ENCODE data around the gene OR8J1.
"Not testable (repeated sequence)": the region's sequence is repeated elsewhere in the genome, so short reads cannot be mapped to it uniquely, and the experiment has no call there.

Gene OR8J1

DNA sequence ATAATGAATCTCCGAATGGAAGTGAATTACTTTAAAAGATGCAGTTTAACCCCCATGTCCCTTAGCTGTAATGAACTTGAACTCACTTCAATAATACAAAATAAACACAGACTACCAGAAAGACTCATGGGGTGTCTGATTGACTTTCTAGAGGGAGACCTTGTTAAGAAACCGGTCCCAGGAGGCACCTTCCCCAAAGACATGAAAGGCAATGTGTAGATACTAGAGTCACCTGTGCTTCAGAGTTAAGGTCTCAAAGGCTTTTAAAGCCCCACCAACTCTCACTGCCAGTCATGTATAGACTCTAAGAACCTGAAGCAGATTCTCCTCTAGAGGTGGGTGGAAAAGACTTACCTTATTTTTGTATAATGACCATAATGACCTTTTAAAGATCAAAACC lies at the start of gene OR8J1:
Gene OR8J1 (plus strand): TSS at position 301 of the 400 bp plus-strand sequence. CDS start 5,956 bp downstream, outside the sequence.
- Mint-ChIP-seq H3K4me3 (no peak within 1 kb of the TSS), H3K27me3 (no peaks in the 10 kb centered on the region), H3K9me3 (peaks cover 3% of the 10 kb centered on the region), H3K4me1 (no peaks in the 10 kb centered on the region), H3K27ac (no peak within 1 kb of the TSS), H3K36me3 (no peaks in the 10 kb centered on the region)
- CTCF ChIA-PET = no interaction called here
- DNase-seq = no peak

GRCh38 chr11:56307836-56308235 lies 46.3 kb upstream of the OR8J1 start:
- H3K27ac Mint-ChIP-seq = no peak overlapping the region
- DNase-seq = no peak

GRCh38 chr11:56314844-56315243 lies 39.2 kb upstream of the OR8J1 start, which contains the start of gene OR8K3:
TSS of gene OR8K3 (plus strand) at chr11:56315144. CDS start at chr11:56318307, 3,163 bp downstream.
- no peak within 1 kb of the TSS for H3K27ac Mint-ChIP-seq
- CTCF ChIA-PET = no interaction called here

More at GRCh38 chr11:56307836-56308235, 46.3 kb upstream of the OR8J1 start:
- CTCF ChIA-PET = no interaction called here
- no peak overlapping the region for H3K4me3 Mint-ChIP-seq
- H3K27me3 Mint-ChIP-seq = no peaks in the 10 kb centered on the region
- peaks cover 43% of the 10 kb centered on the region for H3K9me3 Mint-ChIP-seq
- H3K4me1 Mint-ChIP-seq = no peaks in the 10 kb centered on the region
- H3K36me3 Mint-ChIP-seq = no peaks in the 10 kb centered on the region

GRCh38 chr11:56331861-56332491 lies 22.1 kb upstream of the OR8J1 start:
- Mint-ChIP-seq H3K4me1 (no peaks in the 10 kb centered on the region), H3K4me3 (no peak overlapping the region), H3K27me3 (no peaks in the 10 kb centered on the region), H3K36me3 (no peaks in the 10 kb centered on the region), H3K27ac (no peak overlapping the region), H3K9me3 (peaks cover 4% of the 10 kb centered on the region)
- CTCF ChIA-PET = no interaction called here
- no peak for DNase-seq

More at GRCh38 chr11:56314844-56315243, 39.2 kb upstream of the OR8J1 start, which contains the start of gene OR8K3:
- no peaks in the 10 kb centered on the region for H3K27me3 Mint-ChIP-seq
- no peak within 1 kb of the TSS for H3K4me3 Mint-ChIP-seq
- peaks cover 24% of the 10 kb centered on the region for H3K9me3 Mint-ChIP-seq
- DNase-seq = no peak
- no peaks in the 10 kb centered on the region for H3K4me1 Mint-ChIP-seq
- H3K36me3 Mint-ChIP-seq = no peaks in the 10 kb centered on the region

DNA sequence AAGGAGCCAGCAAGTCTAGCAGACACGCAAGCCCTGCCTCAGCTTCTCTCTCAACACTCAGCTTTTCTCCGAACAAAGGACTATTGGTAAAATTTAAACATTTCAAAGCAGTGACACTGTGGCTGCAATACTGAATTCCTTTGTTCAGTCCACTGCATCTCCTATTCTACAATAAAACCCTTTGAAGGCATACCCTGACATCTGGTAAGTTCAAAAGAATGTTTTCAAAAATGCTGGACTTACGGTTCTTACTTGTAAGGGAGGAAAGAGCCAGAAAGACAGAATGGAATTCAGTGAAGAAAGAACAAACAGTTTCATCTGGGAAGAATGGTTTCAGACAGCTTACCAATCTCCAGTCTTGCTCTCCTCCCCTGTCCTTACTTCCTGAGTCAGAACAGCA lies 20.9 kb upstream of the OR8J1 start:
- no peaks in the 10 kb centered on the region for H3K4me1 Mint-ChIP-seq
- H3K27ac Mint-ChIP-seq = no peak overlapping the region
- H3K36me3 Mint-ChIP-seq = no peaks in the 10 kb centered on the region
- H3K9me3 Mint-ChIP-seq = peaks cover 4% of the 10 kb centered on the region
- CTCF ChIA-PET = no interaction called here
- DNase-seq = no peak
- no peaks in the 10 kb centered on the region for H3K27me3 Mint-ChIP-seq
- no peak overlapping the region for H3K4me3 Mint-ChIP-seq

GRCh38 chr11:56340289-56340688 lies 13.8 kb upstream of the OR8J1 start:
- CTCF ChIA-PET = no interaction called here
- H3K9me3 Mint-ChIP-seq = peaks cover 19% of the 10 kb centered on the region
- no peak for DNase-seq
- H3K27me3 Mint-ChIP-seq = no peaks in the 10 kb centered on the region
- no peaks in the 10 kb centered on the region for H3K4me1 Mint-ChIP-seq
- no peak overlapping the region for H3K4me3 Mint-ChIP-seq
- no peak overlapping the region for H3K27ac Mint-ChIP-seq
- H3K36me3 Mint-ChIP-seq = no peaks in the 10 kb centered on the region

GRCh38 chr11:56345739-56346138 lies 8.4 kb upstream of the OR8J1 start, which contains the start of gene OR8K1:
TSS of gene OR8K1 (plus strand) at chr11:56346039. CDS start at chr11:56346039, 0 bp downstream.
- no peaks in the 10 kb centered on the region for H3K36me3 Mint-ChIP-seq
- H3K9me3 Mint-ChIP-seq = peaks cover 9% of the 10 kb centered on the region
- no peak within 1 kb of the TSS for H3K27ac Mint-ChIP-seq
- H3K4me3 Mint-ChIP-seq = no peak within 1 kb of the TSS
- DNase-seq = no peak
- H3K27me3 Mint-ChIP-seq = no peaks in the 10 kb centered on the region
- H3K4me1 Mint-ChIP-seq = no peaks in the 10 kb centered on the region
- CTCF ChIA-PET = no interaction called here

- CTCF ChIA-PET = no interaction called here
- H3K4me1 Mint-ChIP-seq = no peaks in the 10 kb centered on the region
- no peak within 1 kb of the TSS for H3K4me3 Mint-ChIP-seq
- H3K36me3 Mint-ChIP-seq = no peaks in the 10 kb centered on the region
- H3K27ac Mint-ChIP-seq = no peak within 1 kb of the TSS
- H3K27me3 Mint-ChIP-seq = no peaks in the 10 kb centered on the region
- no peak for DNase-seq
- peaks cover 22% of the 10 kb centered on the region for H3K9me3 Mint-ChIP-seq
Measured at GRCh38 chr11:56375324-56375723, 21.2 kb downstream of the OR8J1 start, which contains the start of gene OR8U1. TSS of gene OR8U1 (plus strand) at chr11:56375624. CDS start at chr11:56375624, 0 bp downstream.

DNA sequence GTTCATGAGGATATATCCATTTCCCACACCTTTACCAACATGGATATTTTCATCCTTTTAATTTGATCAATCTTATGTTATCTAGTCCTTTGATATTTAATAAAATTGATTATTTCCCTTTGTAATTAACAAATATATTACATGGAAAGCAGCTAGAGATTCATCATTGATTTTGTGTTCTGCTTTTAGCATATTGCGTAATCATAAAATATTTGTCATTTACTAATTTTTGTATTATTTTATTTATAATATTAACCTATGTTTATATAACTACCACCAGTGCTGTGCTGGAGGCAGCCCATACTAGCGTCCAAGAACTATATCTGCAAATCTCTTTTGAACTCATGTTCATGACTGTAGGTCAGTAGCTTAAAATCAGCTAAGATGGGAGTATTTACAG lies 26.0 kb downstream of the OR8J1 start:
- no peaks in the 10 kb centered on the region for H3K36me3 Mint-ChIP-seq
- no peak overlapping the region for H3K27ac Mint-ChIP-seq
- no peak overlapping the region for H3K4me3 Mint-ChIP-seq
- CTCF ChIA-PET = no interaction called here
- no peak for DNase-seq
- no peaks in the 10 kb centered on the region for H3K27me3 Mint-ChIP-seq
- no peaks in the 10 kb centered on the region for H3K4me1 Mint-ChIP-seq
- H3K9me3 Mint-ChIP-seq = peaks cover 12% of the 10 kb centered on the region

DNA sequence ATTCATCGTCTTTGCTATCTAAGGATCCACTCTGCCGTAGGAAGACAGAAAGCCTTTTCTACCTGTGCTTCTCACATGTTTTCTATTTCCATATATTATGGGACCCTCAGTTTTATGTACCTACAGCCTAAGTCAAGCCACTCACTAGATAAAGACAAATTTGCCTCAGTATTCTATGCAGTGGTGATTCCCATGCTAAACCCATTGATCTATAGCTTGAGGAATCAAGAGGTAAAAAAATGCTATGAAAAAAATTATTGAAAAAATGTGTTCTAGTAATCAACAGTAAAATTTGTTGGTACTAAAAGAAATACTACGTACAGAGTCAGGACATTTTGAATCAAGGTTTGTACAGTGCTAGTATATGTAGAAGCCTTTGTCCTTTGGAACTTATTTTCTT lies 40.3 kb downstream of the OR8J1 start:
- H3K4me1 Mint-ChIP-seq = no peaks in the 10 kb centered on the region
- CTCF ChIA-PET = no interaction called here
- H3K9me3 Mint-ChIP-seq = peaks cover 9% of the 10 kb centered on the region
- no peak for DNase-seq
- H3K27ac Mint-ChIP-seq = no peak overlapping the region
- no peaks in the 10 kb centered on the region for H3K27me3 Mint-ChIP-seq
- no peaks in the 10 kb centered on the region for H3K36me3 Mint-ChIP-seq
- no peak overlapping the region for H3K4me3 Mint-ChIP-seq

- H3K36me3 Mint-ChIP-seq = no peaks in the 10 kb centered on the region
- no peaks in the 10 kb centered on the region for H3K27me3 Mint-ChIP-seq
- H3K9me3 Mint-ChIP-seq = peaks cover 10% of the 10 kb centered on the region
- DNase-seq = no peak
- no peak overlapping the region for H3K27ac Mint-ChIP-seq
- H3K4me3 Mint-ChIP-seq = no peak overlapping the region
- no peaks in the 10 kb centered on the region for H3K4me1 Mint-ChIP-seq
- CTCF ChIA-PET = no interaction called here
Measured at GRCh38 chr11:56396047-56396446, 42.0 kb downstream of the OR8J1 start.

GRCh38 chr11:56401858-56402461 lies 47.9 kb downstream of the OR8J1 start:
- H3K4me1 Mint-ChIP-seq, H3K27ac Mint-ChIP-seq, H3K27me3 Mint-ChIP-seq, H3K4me3 Mint-ChIP-seq, CTCF ChIA-PET, DNase-seq, H3K36me3 Mint-ChIP-seq: not testable (repeated sequence)
- peaks cover 29% of the 10 kb centered on the region for H3K9me3 Mint-ChIP-seq

DNA sequence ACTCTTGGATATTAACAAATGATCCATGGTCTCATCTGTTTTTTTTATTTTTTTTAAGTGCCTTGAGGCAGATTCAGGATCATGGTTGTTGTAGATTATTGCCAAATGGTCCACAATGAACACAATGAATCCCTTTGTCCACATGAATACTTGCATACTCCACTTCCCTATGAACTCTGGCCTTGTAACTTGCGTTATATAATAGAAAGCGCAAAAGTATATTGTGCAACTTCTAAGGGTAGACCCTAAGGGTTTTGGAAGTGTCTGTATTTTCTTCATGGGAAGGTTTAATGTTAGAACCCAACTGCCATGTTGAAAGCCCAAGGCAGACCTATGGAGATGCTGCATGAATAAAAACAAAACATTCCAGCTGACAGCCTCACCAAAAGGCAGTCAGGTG lies 50.3 kb downstream of the OR8J1 start:
- H3K4me3 Mint-ChIP-seq = no peak overlapping the region
- H3K4me1 Mint-ChIP-seq = no peaks in the 10 kb centered on the region
- H3K27ac Mint-ChIP-seq = no peak overlapping the region
- H3K27me3 Mint-ChIP-seq = no peaks in the 10 kb centered on the region
- H3K9me3 Mint-ChIP-seq = peaks cover 44% of the 10 kb centered on the region
- no peak for DNase-seq
- CTCF ChIA-PET = no interaction called here
- H3K36me3 Mint-ChIP-seq = no peaks in the 10 kb centered on the region

- H3K4me3 Mint-ChIP-seq = no peak overlapping the region
- DNase-seq = no peak
- no peaks in the 10 kb centered on the region for H3K4me1 Mint-ChIP-seq
- peaks cover 31% of the 10 kb centered on the region for H3K9me3 Mint-ChIP-seq
- no peaks in the 10 kb centered on the region for H3K27me3 Mint-ChIP-seq
- no peaks in the 10 kb centered on the region for H3K36me3 Mint-ChIP-seq
- no peak overlapping the region for H3K27ac Mint-ChIP-seq
- CTCF ChIA-PET = no interaction called here
Measured at GRCh38 chr11:56410801-56411200, 56.7 kb downstream of the OR8J1 start.

Data from activated naive CD4-positive, alpha-beta T cell treated with anti-CD3 and anti-CD28 coated beads, Interleukin-2, amount 10 ng/mL, durations not matched to agents 7 days and 5 days (primary cell).